Activated gamma-delta T cell treated with Interleukin-2 at 50 U/mL for 16 hours (primary cell): ENCODE data around the gene ILRUN.
"Not testable (repeated sequence)": the region's sequence is repeated elsewhere in the genome, so short reads cannot be mapped to it uniquely, and the experiment has no call there.

Experiments used
- DNase-seq: peaks from one replicate; pipeline ENCODE4 v3.0.0-alpha.2; 2020

ILRUN gene

GRCh38 chr6:34663371-34663770 lies 33.2 kb downstream of the ILRUN start:
- no peak for DNase-seq

GRCh38 chr6:34661357-34661756 lies 35.2 kb downstream of the ILRUN start:
- DNase-seq: no peak

- no peak for DNase-seq
Measured at GRCh38 chr6:34658605-34659265, 37.8 kb downstream of the ILRUN start.

- not testable (repeated sequence) for DNase-seq
Measured at GRCh38 chr6:34657979-34658480, 38.5 kb downstream of the ILRUN start.

GRCh38 chr6:34657307-34657978 lies 39.1 kb downstream of the ILRUN start:
- DNase-seq: no peak

- no peak for DNase-seq
Measured at GRCh38 chr6:34657037-34657306, 39.6 kb downstream of the ILRUN start.

GRCh38 chr6:34656378-34657036 lies 40.1 kb downstream of the ILRUN start:
- DNase-seq: no peak

GRCh38 chr6:34655876-34656377 lies 40.6 kb downstream of the ILRUN start:
- DNase-seq: not testable (repeated sequence)

GRCh38 chr6:34654061-34654710 lies 42.4 kb downstream of the ILRUN start:
- no peak for DNase-seq

GRCh38 chr6:34652263-34652662 lies 44.3 kb downstream of the ILRUN start:
- DNase-seq: no peak

- no peak for DNase-seq
Measured at GRCh38 chr6:34650823-34651222, 45.7 kb downstream of the ILRUN start.

GRCh38 chr6:34650232-34650631 lies 46.3 kb downstream of the ILRUN start:
- DNase-seq: not testable (repeated sequence)

GRCh38 chr6:34648806-34649205 lies 47.8 kb downstream of the ILRUN start:
- no peak for DNase-seq
